ENCODE results near the gene PGBD1.

- TF ChIP-seq CTCF (conservative IDR thresholded peaks at IDR 0.05) (no peak), EZH2 (IDR thresholded peaks at IDR 0.05; ENCODE audit: low read depth) (no peak)
Observed at GRCh38 chr6:28282926-28283325, 1.6 kb downstream of the PGBD1 start.

Measured in PC-9 (cell line).